ENCODE results near the gene NOM1.
"Not testable (repeated sequence)": the region's sequence is repeated elsewhere in the genome, so short reads cannot be mapped to it uniquely, and the experiment has no call there.

The NOM1 gene

GRCh38 chr7:156919132-156919713 lies 30.3 kb upstream of the NOM1 start:
- no peak overlapping the region for H3K4me3 ChIP-seq (ENCODE audit: low read depth, low read length)
- TF ChIP-seq, protein P1, sequence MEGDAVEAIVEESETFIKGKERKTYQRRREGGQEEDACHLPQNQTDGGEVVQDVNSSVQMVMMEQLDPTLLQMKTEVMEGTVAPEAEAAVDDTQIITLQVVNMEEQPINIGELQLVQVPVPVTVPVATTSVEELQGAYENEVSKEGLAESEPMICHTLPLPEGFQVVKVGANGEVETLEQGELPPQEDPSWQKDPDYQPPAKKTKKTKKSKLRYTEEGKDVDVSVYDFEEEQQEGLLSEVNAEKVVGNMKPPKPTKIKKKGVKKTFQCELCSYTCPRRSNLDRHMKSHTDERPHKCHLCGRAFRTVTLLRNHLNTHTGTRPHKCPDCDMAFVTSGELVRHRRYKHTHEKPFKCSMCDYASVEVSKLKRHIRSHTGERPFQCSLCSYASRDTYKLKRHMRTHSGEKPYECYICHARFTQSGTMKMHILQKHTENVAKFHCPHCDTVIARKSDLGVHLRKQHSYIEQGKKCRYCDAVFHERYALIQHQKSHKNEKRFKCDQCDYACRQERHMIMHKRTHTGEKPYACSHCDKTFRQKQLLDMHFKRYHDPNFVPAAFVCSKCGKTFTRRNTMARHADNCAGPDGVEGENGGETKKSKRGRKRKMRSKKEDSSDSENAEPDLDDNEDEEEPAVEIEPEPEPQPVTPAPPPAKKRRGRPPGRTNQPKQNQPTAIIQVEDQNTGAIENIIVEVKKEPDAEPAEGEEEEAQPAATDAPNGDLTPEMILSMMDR (IDR thresholded peaks at IDR 0.05; ENCODE audit: borderline replicate concordance, insufficient read depth, low read depth, low read length): no peak

DNA sequence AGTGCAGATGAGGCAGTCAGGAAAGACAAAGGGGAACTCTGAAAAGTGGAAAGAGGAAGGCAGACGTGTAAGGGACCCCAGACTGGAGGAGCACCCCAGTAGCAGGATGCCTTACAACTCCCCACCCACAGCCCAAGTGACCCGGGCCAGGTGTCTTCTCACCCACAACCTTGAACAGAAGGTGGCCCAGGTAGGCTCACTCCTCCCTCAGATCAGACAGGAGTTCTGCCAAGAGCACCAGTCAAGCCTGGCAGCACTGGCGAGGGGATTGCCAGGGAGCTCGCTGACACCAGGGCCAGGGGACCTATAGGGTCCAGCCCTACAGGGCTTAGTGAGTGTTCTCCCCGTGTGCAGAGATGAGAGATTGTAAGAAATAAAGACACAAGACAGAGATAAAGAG lies 29.4 kb upstream of the NOM1 start:
- H3K4me3 ChIP-seq (ENCODE audit: low read depth, low read length): no peak overlapping the region
- TF ChIP-seq, protein P1 (IDR thresholded peaks at IDR 0.05; ENCODE audit: borderline replicate concordance, insufficient read depth, low read depth, low read length): no peak

DNA sequence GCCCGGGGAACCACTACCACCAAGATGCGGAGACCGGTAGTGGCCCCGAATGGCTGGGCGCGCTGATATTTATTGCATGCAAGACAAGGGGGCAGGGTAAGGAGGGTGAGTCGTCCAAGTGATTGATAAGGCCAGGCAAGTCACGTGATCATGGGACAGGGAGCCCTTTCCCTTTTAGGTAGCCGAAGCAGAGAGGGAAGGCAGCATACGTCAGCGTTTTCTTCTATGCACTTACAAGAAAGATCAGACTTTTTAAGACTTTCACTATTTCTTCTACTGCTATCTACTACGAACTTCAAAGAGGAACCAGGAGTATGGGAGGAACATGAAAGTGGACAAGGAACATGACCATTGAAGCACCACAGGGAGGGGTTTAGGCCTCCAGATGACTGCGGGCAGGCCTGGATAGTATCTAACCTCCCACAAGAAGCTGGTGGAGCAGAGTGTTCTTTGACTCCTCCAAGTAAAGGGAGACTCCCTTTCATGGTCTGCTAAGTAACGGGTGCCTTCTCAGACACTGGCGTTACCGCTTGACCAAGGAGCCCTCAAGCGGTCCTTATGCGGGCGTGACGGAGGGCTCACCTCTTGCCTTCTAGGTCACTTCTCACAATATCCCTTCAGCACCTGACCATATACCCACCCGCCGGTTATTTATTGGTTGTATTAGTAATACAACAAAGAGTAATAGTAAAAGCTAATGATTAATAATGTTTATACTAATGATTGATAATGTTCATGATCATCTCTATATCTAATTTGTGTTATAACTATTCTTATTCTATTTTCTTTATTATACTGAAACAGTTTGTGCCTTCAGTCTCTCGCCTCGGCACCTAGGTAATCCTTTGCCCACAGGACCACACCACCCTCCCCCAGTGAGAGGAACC lies 28.8 kb upstream of the NOM1 start:
- H3K4me3 ChIP-seq (ENCODE audit: low read depth, low read length): peak overlapping the region; percentile 2

GRCh38 chr7:156922304-156922703 lies 27.2 kb upstream of the NOM1 start:
- H3K4me3 ChIP-seq (ENCODE audit: low read depth, low read length): not testable (repeated sequence)

GRCh38 chr7:156925821-156926220 lies 23.7 kb upstream of the NOM1 start:
- not testable (repeated sequence) for H3K4me3 ChIP-seq (ENCODE audit: low read depth, low read length)

GRCh38 chr7:156927571-156928405 lies 21.7 kb upstream of the NOM1 start:
- H3K4me3 ChIP-seq (ENCODE audit: low read depth, low read length): no peak overlapping the region
- TF ChIP-seq, protein P1 (IDR thresholded peaks at IDR 0.05; ENCODE audit: borderline replicate concordance, insufficient read depth, low read depth, low read length): no peak

GRCh38 chr7:156928406-156928747 lies 21.1 kb upstream of the NOM1 start:
- TF ChIP-seq, protein P1 (IDR thresholded peaks at IDR 0.05; ENCODE audit: borderline replicate concordance, insufficient read depth, low read depth, low read length): no peak
- no peak overlapping the region for H3K4me3 ChIP-seq (ENCODE audit: low read depth, low read length)

- TF ChIP-seq, protein P1 (IDR thresholded peaks at IDR 0.05; ENCODE audit: borderline replicate concordance, insufficient read depth, low read depth, low read length): no peak
- no peak overlapping the region for H3K4me3 ChIP-seq (ENCODE audit: low read depth, low read length)
Measured at GRCh38 chr7:156929789-156930539, 19.5 kb upstream of the NOM1 start.

Data from GM12875 (cell line).